Heart left ventricle (tissue), 16 donors: ENCODE measurements around the gene SMARCB1. TPM values are rescaled to one million over a fixed set of nuclear protein-coding genes. Genes with fewer than 3 reads are reported as not detected.
A peak's percentile ranks its signal among the peaks of the same experiment; 100 is the strongest.

Experiments used
- ATAC-seq, 4 donors: fragments of 200-7000 bp; cut with Tn5 transposase; one replicate each; pipeline ENCODE4 v1.9.1; 2020 to 2022; ENCODE audit warnings: moderate library complexity in 4 of 4, mild to moderate bottlenecking in 3 of 4, moderate number of reproducible peaks in 1 of 4
- DNase-seq, 5 donors: peaks; one replicate each; pipeline ENCODE4 v3.0.0-alpha.2; 2020
- H3K27ac ChIP-seq, 12 donors: fragments of 200-600 bp; sonication (generic) in 4 of 12; one replicate each; pipeline versions ENCODE4 v1.5.0 to v1.8.0; 2016 to 2022; ENCODE audit warnings: mild to moderate bottlenecking in 2 of 12
- H3K27me3 ChIP-seq, 9 donors: fragments of 200-600 bp; sonication (generic) in 2 of 9; one replicate each; pipeline versions ENCODE4 v1.5.1 to v1.8.0; 2016 to 2022; ENCODE audit warnings: mild to moderate bottlenecking in 3 of 9
- H3K36me3 ChIP-seq, 9 donors: fragments of 200-600 bp; sonication (generic) in 2 of 9; one replicate each; pipeline versions ENCODE4 v1.5.0 to v1.8.0; 2018 to 2022; ENCODE audit warnings: mild to moderate bottlenecking in 2 of 9
- H3K4me1 ChIP-seq, 12 donors: fragments of 200-600 bp; sonication (generic) in 4 of 12; one replicate each; pipeline versions ENCODE4 v1.5.0 to v1.8.0; 2016 to 2022; ENCODE audit warnings: mild to moderate bottlenecking in 3 of 12
- H3K4me3 ChIP-seq, 12 donors: fragments of 200-600 bp; sonication (generic) in 4 of 12; one replicate each; pipeline versions ENCODE4 v1.5.0 to v1.8.0; 2017 to 2022; ENCODE audit warnings: mild to moderate bottlenecking in 9 of 12, moderate library complexity in 4 of 12
- H3K9me3 ChIP-seq, 12 donors: fragments of 200-600 bp; sonication (generic) in 4 of 12; one replicate each; pipeline versions ENCODE4 v1.5.0 to v1.8.0; 2016 to 2022; ENCODE audit warnings: mild to moderate bottlenecking in 1 of 12
- CTCF ChIP-seq, 12 donors: fragments of 200-600 bp; sonication (generic) in 4 of 12; IDR thresholded peaks; one replicate each; pipeline versions ENCODE4 v1.5.0 to v1.8.0; 2018 to 2022; ENCODE audit warnings: antibody characterized with exemption in 12 of 12, mild to moderate bottlenecking in 5 of 12
- POLR2A ChIP-seq, 2 donors: fragments of 450-650 bp; IDR thresholded peaks; one replicate each; pipeline ENCODE4 v1.6.1; 2017; ENCODE audit warnings: antibody characterized with exemption in 2 of 2, mild to moderate bottlenecking in 2 of 2, moderate library complexity in 2 of 2
- WGBS, 4 donors: extraction: QIAGEN DNeasy Blood & Tissue Kit in 2 of 4; methylation state at CpG; one replicate each; pipeline versions ENCODE4 v1.1.5 to v1.1.7; 2013 to 2018; 5-methylcytosine and 5-hydroxymethylcytosine counted together
- intact Hi-C, 10 donors: fragments of 100-400 bp; cut with DNase I; formaldehyde crosslinking; loops; one replicate each; pipeline versions ENCODE4 v1.11.1 to v1.14.2; 2022
- polyA plus RNA-seq, 2 donors: library from polyadenylated mRNA; stranded (reverse); fragments of 200-250 nt; gene quantifications; one replicate each; pipeline ENCODE4 v1.2.3, GENCODE V29; 2013
- total RNA-seq, 9 donors: library from RNA; depleted of rRNA in 2 of 9; stranded (reverse); fragments of >200 nt in 2 of 9; fragmentation: NEBNext Ultra II Directional in 3 of 9; extraction: Animal tissue kit (Norgen Biotek cat#: 25700) in 3 of 9; gene quantifications; one replicate each; pipeline versions ENCODE4 v1.1.0 to v1.2.4, GENCODE V29; 2016 to 2023
- donor health status: ischemic (EF 13 %, LVEDD 7.1; RV severe dilation, severe dysfunction).
- donor health status: healthy with polysubstance abuse.
- donor health status: DM: no; HTN: yes; CAD: no.
- donor health status: DM: no; HTN: no; CAD: no.
- donor health status: ischemic (EF 25% LVEDD 6.9; RV normal size, moderate dysfunction).
- donor health status: ischemic (EF 25% LVEDD 5.7; RV mildly dilated, moderate dysfunction).
- donor health status: healthy.
- donor health status: DM: yes; HTN: yes; CAD: no.
- donor health status: ischemic (EF 35%, LVEDD 5.7; RV mildly dilated, moderate dysfunction).
- donor health status: nonischemic (EF 11% LVEDD 7.7; RV severe dilation, severe dysfunction).
- donor health status: DM: yes; HTN: yes; CAD: no.
- donor health status: PGD.
- donor health status: ischemic (EF 29% LVEDD 5.4; RV normal size, mild dysfunction).
- donor health status: nonischemic (EF 23%, LVEDD 6.1; RV moderate dilation, normal function).

SMARCB1 gene
- total and polyA plus RNA-seq, 11 donors = 30.2 to 75.3 (median 45.6) TPM

- Histone ChIP-seq H3K27me3 (no peaks in the 10 kb centered on the region), H3K4me1 (peaks cover 4 to 95% (median 49%) of the 10 kb centered on the region in 12 donors), H3K27ac (peak overlapping the region; percentile 46 to 99 (median 90)), H3K4me3 (no peak overlapping the region), H3K9me3 (no peaks in the 10 kb centered on the region), H3K36me3 (peaks cover 0 to 85% (median 29%) of the 10 kb centered on the region in 9 donors)
- 52 to 58% (median 55%) methylated on average over 11 of the region's 11 CpGs for WGBS, 4 donors
- ATAC-seq = peak in 1 of 4 donors; percentile 8
- no peak for TF ChIP-seq CTCF (IDR thresholded peaks at IDR 0.05)
- no peak for TF ChIP-seq POLR2A (IDR thresholded peaks at IDR 0.05)
- peak in 4 of 5 donors; percentile 23 to 65 (median 48) for DNase-seq
- intact Hi-C loops = loop anchor here in 1 of 10 donors (5.0 kb wide), 1 partner anchor 45 kb away; the partner anchor contains the start of gene SMARCB1
These were observed 45.7 kb downstream of the SMARCB1 start for GRCh38 chr22:23832226-23833016.

- Histone ChIP-seq H3K27ac (peak overlapping the region; percentile 74 to 99 (median 92)), H3K27me3 (no peaks in the 10 kb centered on the region), H3K9me3 (no peaks in the 10 kb centered on the region), H3K4me3 (no peak overlapping the region), H3K36me3 (peaks cover 0 to 78% (median 25%) of the 10 kb centered on the region in 9 donors), H3K4me1 (peaks cover 0 to 92% (median 49%) of the 10 kb centered on the region in 12 donors)
- intact Hi-C loops = loop anchor here in 1 of 10 donors (5.0 kb wide), 1 partner anchor 46 kb away; the partner anchor contains the start of gene SMARCB1
- ATAC-seq (no peak), DNase-seq (peak in 2 of 5 donors; percentile 14 to 38)
- TF ChIP-seq POLR2A (IDR thresholded peaks at IDR 0.05) = no peak
- TF ChIP-seq CTCF (IDR thresholded peaks at IDR 0.05) = peak in 3 of 12 donors; percentile 6 to 16 (median 9)
- 80 to 92% (median 83%) methylated on average over 16 of the region's 16 CpGs for WGBS, 4 donors
These were observed 46.4 kb downstream of the SMARCB1 start for GRCh38 chr22:23833017-23833751.

- ATAC-seq = no peak
- Histone ChIP-seq H3K4me3 (no peak overlapping the region), H3K36me3 (peaks cover 0 to 72% (median 20%) of the 10 kb centered on the region in 9 donors), H3K27me3 (no peaks in the 10 kb centered on the region), H3K4me1 (peaks cover 6 to 92% (median 55%) of the 10 kb centered on the region in 12 donors), H3K9me3 (no peaks in the 10 kb centered on the region), H3K27ac (peak overlapping the region; percentile 74 to 99 (median 92))
- intact Hi-C loops = loop anchor here in 1 of 10 donors (5.0 kb wide), 1 partner anchor 47 kb away; the partner anchor contains the start of gene SMARCB1
- peak in 2 of 5 donors; percentile 61 to 67 for DNase-seq
- TF ChIP-seq CTCF (IDR thresholded peaks at IDR 0.05) = no peak
- TF ChIP-seq POLR2A (IDR thresholded peaks at IDR 0.05) = no peak
- WGBS, 4 donors = 43 to 66% (median 57%) methylated on average over 13 of the region's 13 CpGs
These were observed 47.1 kb downstream of the SMARCB1 start for GRCh38 chr22:23833911-23834317.
